AG04450 (cell line): ENCODE measurements around the gene HMX3. TPM values are rescaled to one million over a fixed set of nuclear protein-coding genes. Genes with fewer than 3 reads are reported as not detected.

Source experiments
- CTCF ChIA-PET: fragments of 300-600, 350-600 bp; formaldehyde crosslinking; extraction: SDS; loops from one replicate; lab custom pipeline; 2022; ENCODE audit warnings: antibody characterized with exemption, inconsistent platforms; lab: Charles Lee
- POLR2A ChIA-PET: fragments of 350-600 bp; formaldehyde crosslinking; extraction: SDS; loops from one replicate; lab custom pipeline; 2021; ENCODE audit warnings: antibody characterized with exemption, inconsistent platforms; lab: Yijun Ruan, JAX
- DNase-seq: peaks from one replicate; pipeline ENCODE4 v3.0.0-alpha.2; 2011; ENCODE audit warnings: low read depth, low spot score
- H3K27ac ChIP-seq: one replicate; pipeline ENCODE4 v1.5.1; 2012; ENCODE audit warnings: low read depth, low read length, control low read depth
- H3K27me3 ChIP-seq: one replicate; pipeline ENCODE4 v1.6.0; 2012; ENCODE audit warnings: low read length; ENCODE audit not compliant: control insufficient read depth, insufficient read depth
- H3K4me3 ChIP-seq: 2 replicates; pipeline ENCODE4 v1.5.1; 2011; ENCODE audit warnings: mild to moderate bottlenecking, low read depth, low read length, control low read depth
- H3K9me3 ChIP-seq: 2 replicates; pipeline ENCODE4 v1.5.1; 2012; ENCODE audit warnings: low read length; ENCODE audit not compliant: control insufficient read depth, insufficient read depth
- CTCF ChIP-seq: IDR thresholded peaks from 2 replicates; pipeline ENCODE4 v1.5.1; 2011; ENCODE audit warnings: low read depth, low read length, control low read depth, inconsistent platforms
- polyA plus RNA-seq: library from polyadenylated mRNA; depleted of rRNA; stranded (reverse); fragments of >200 nt; gene quantifications from 2 replicates; pipeline ENCODE4 v1.2.3, GENCODE V29; 2011

The HMX3 gene
- polyA plus RNA-seq, 1 experiment = not detected

GRCh38 chr10:123140983-123141390 is 5.2 kb downstream of the HMX3 start:
- POLR2A ChIA-PET = no interaction called here
- no peak overlapping the region for H3K27ac ChIP-seq
- no peak overlapping the region for H3K4me3 ChIP-seq
- H3K27me3 ChIP-seq = peaks cover 98% of the 10 kb centered on the region
- no peak for TF ChIP-seq CTCF
- peaks cover 5% of the 10 kb centered on the region; the same call in 1 of the 2 replicates for H3K9me3 ChIP-seq
- CTCF ChIA-PET = no interaction called here
- DNase-seq = no peak

- POLR2A ChIA-PET = no interaction called here
- Histone ChIP-seq H3K4me3 (no peak overlapping the region), H3K9me3 (peaks cover 5% of the 10 kb centered on the region; the same call in 1 of the 2 replicates), H3K27me3 (peaks cover 99% of the 10 kb centered on the region), H3K27ac (no peak overlapping the region)
- CTCF ChIA-PET = interaction anchor here (0.6 kb wide), 1 partner anchor 498 kb away, joined by 3 read pairs; no protein-coding TSS in a partner anchor
- no peak for TF ChIP-seq CTCF
- DNase-seq = no peak
These were observed 6.3 kb downstream of the HMX3 start for GRCh38 chr10:123141791-123142700.

GRCh38 chr10:123142701-123143161 is 7.0 kb downstream of the HMX3 start:
- Histone ChIP-seq H3K27ac (no peak overlapping the region), H3K27me3 (peaks cover 100% of the 10 kb centered on the region), H3K9me3 (peaks cover 5% of the 10 kb centered on the region; the same call in 1 of the 2 replicates), H3K4me3 (no peak overlapping the region)
- POLR2A ChIA-PET = no interaction called here
- CTCF ChIA-PET = interaction anchor here (0.6 kb wide), 1 partner anchor 498 kb away, joined by 3 read pairs; no protein-coding TSS in a partner anchor
- TF ChIP-seq CTCF = no peak
- no peak for DNase-seq

GRCh38 chr10:123143162-123143824 is 7.5 kb downstream of the HMX3 start:
- DNase-seq = no peak
- CTCF ChIA-PET = interaction anchor here (0.6 kb wide), 1 partner anchor 10 kb away, joined by 4 read pairs; no protein-coding TSS in a partner anchor
- Histone ChIP-seq H3K4me3 (no peak overlapping the region), H3K9me3 (peaks cover 5% of the 10 kb centered on the region; the same call in 1 of the 2 replicates), H3K27me3 (peaks cover 100% of the 10 kb centered on the region), H3K27ac (no peak overlapping the region)
- POLR2A ChIA-PET = no interaction called here
- TF ChIP-seq CTCF = no peak
